ENCODE data around the gene SYCP1. TPM values are rescaled to one million over a fixed set of nuclear protein-coding genes. Genes with fewer than 3 reads are reported as not detected.

Gene SYCP1
- total and polyA plus RNA-seq, 2 donors from 2014 or later, result not detected

GRCh38 chr1:115023593-115023992 is 168.9 kb downstream of the SYCP1 start:
- TF ChIP-seq, protein P1, sequence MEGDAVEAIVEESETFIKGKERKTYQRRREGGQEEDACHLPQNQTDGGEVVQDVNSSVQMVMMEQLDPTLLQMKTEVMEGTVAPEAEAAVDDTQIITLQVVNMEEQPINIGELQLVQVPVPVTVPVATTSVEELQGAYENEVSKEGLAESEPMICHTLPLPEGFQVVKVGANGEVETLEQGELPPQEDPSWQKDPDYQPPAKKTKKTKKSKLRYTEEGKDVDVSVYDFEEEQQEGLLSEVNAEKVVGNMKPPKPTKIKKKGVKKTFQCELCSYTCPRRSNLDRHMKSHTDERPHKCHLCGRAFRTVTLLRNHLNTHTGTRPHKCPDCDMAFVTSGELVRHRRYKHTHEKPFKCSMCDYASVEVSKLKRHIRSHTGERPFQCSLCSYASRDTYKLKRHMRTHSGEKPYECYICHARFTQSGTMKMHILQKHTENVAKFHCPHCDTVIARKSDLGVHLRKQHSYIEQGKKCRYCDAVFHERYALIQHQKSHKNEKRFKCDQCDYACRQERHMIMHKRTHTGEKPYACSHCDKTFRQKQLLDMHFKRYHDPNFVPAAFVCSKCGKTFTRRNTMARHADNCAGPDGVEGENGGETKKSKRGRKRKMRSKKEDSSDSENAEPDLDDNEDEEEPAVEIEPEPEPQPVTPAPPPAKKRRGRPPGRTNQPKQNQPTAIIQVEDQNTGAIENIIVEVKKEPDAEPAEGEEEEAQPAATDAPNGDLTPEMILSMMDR (IDR thresholded peaks at IDR 0.05; ENCODE audit: borderline replicate concordance, extremely low read depth, insufficient read depth), result no peak
- Histone ChIP-seq H3K27me3 (ENCODE audit: control insufficient read depth, insufficient read depth, low read length) (no peaks in the 10 kb centered on the region), H3K27ac (ENCODE audit: low read depth in 2 of 2, low read length in 2 of 2) (no peak overlapping the region), H3K4me3 (ENCODE audit: low read length in 3 of 3) (no peak overlapping the region), H3K9ac (ENCODE audit: low read length in 3 of 3) (no peak overlapping the region), H3K9me3 (ENCODE audit: control insufficient read depth in 2 of 3, insufficient read depth in 1 of 3, low read length in 3 of 3) (no peaks in the 10 kb centered on the region), H3K4me1 (ENCODE audit: control insufficient read depth in 2 of 3, insufficient read depth in 2 of 3, low read depth in 1 of 3, low read length in 3 of 3) (no peaks in the 10 kb centered on the region), H3K36me3 (ENCODE audit: control insufficient read depth in 2 of 3, insufficient read depth in 3 of 3, low read length in 3 of 3) (no peaks in the 10 kb centered on the region)
- intact Hi-C loops (cut with DNase I), result no loop called here
- DNase-seq (no peak), FAIRE-seq (no peak)

DNA sequence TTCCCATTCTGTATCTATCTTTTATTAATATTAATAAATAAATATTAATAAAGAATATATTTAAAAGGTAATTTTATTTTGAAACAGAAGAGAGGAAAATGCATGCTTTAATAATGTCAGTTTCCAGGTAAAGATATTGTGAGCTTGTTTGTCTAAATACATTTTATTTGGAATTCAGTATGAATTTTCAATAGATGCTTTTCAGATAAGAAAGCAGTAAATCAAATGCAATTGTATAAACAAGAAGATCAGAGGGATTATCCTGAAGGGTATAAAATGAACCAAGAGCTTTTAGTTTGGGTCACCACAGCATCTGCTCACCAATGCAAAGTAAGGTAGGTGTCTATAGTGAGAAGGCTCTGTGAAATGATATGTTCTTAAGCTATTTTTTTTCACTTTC is 174.9 kb downstream of the SYCP1 start, which contains the start of gene TSHB:
Gene TSHB, plus strand, starts transcription at position 301 of the 400 bp plus-strand sequence. CDS start 3,537 bp downstream, outside the sequence.
- no peak within 1 kb of the TSS for H3K9ac ChIP-seq (ENCODE audit: low read length in 3 of 3)
- TF ChIP-seq, protein P1 (IDR thresholded peaks at IDR 0.05; ENCODE audit: borderline replicate concordance, extremely low read depth, insufficient read depth), result no peak
- no peaks in the 10 kb centered on the region for H3K4me1 ChIP-seq (ENCODE audit: control insufficient read depth in 2 of 3, insufficient read depth in 2 of 3, low read depth in 1 of 3, low read length in 3 of 3)
- FAIRE-seq (no peak), DNase-seq (no peak)
- no peaks in the 10 kb centered on the region for H3K27me3 ChIP-seq (ENCODE audit: control insufficient read depth, insufficient read depth, low read length)
- no peaks in the 10 kb centered on the region for H3K36me3 ChIP-seq (ENCODE audit: control insufficient read depth in 2 of 3, insufficient read depth in 3 of 3, low read length in 3 of 3)
- no peaks in the 10 kb centered on the region for H3K9me3 ChIP-seq (ENCODE audit: control insufficient read depth in 2 of 3, insufficient read depth in 1 of 3, low read length in 3 of 3)
- intact Hi-C loops (cut with DNase I), result no loop called here
- H3K4me3 ChIP-seq (ENCODE audit: low read length in 3 of 3), result no peak within 1 kb of the TSS
- no peak within 1 kb of the TSS for H3K27ac ChIP-seq (ENCODE audit: low read depth in 2 of 2, low read length in 2 of 2)

GRCh38 chr1:115031595-115031994 is 176.9 kb downstream of the SYCP1 start:
- DNase-seq (no peak), FAIRE-seq (no peak)
- Histone ChIP-seq H3K36me3 (ENCODE audit: control insufficient read depth in 2 of 3, insufficient read depth in 3 of 3, low read length in 3 of 3) (no peaks in the 10 kb centered on the region), H3K27me3 (ENCODE audit: control insufficient read depth, insufficient read depth, low read length) (no peaks in the 10 kb centered on the region), H3K9me3 (ENCODE audit: control insufficient read depth in 2 of 3, insufficient read depth in 1 of 3, low read length in 3 of 3) (no peaks in the 10 kb centered on the region), H3K4me3 (ENCODE audit: low read length in 3 of 3) (no peak overlapping the region), H3K9ac (ENCODE audit: low read length in 3 of 3) (no peak overlapping the region), H3K4me1 (ENCODE audit: control insufficient read depth in 2 of 3, insufficient read depth in 2 of 3, low read depth in 1 of 3, low read length in 3 of 3) (no peaks in the 10 kb centered on the region), H3K27ac (ENCODE audit: low read depth in 2 of 2, low read length in 2 of 2) (no peak overlapping the region)
- intact Hi-C loops (cut with DNase I), result no loop called here
- TF ChIP-seq, protein P1 (IDR thresholded peaks at IDR 0.05; ENCODE audit: borderline replicate concordance, extremely low read depth, insufficient read depth), result no peak

- DNase-seq (no peak), FAIRE-seq (no peak)
- TF ChIP-seq, protein P1 (IDR thresholded peaks at IDR 0.05; ENCODE audit: borderline replicate concordance, extremely low read depth, insufficient read depth), result no peak
- intact Hi-C loops (cut with DNase I), result no loop called here
- Histone ChIP-seq H3K9me3 (ENCODE audit: control insufficient read depth in 2 of 3, insufficient read depth in 1 of 3, low read length in 3 of 3) (no peaks in the 10 kb centered on the region), H3K27ac (ENCODE audit: low read depth in 2 of 2, low read length in 2 of 2) (no peak overlapping the region), H3K9ac (ENCODE audit: low read length in 3 of 3) (no peak overlapping the region), H3K36me3 (ENCODE audit: control insufficient read depth in 2 of 3, insufficient read depth in 3 of 3, low read length in 3 of 3) (no peaks in the 10 kb centered on the region), H3K4me1 (ENCODE audit: control insufficient read depth in 2 of 3, insufficient read depth in 2 of 3, low read depth in 1 of 3, low read length in 3 of 3) (no peaks in the 10 kb centered on the region), H3K4me3 (ENCODE audit: low read length in 3 of 3) (no peak overlapping the region), H3K27me3 (ENCODE audit: control insufficient read depth, insufficient read depth, low read length) (no peaks in the 10 kb centered on the region)
Observed at GRCh38 chr1:115035652-115036051, 181.0 kb downstream of the SYCP1 start.

Measured in kidney (tissue), 14 donors.